ENCODE data around the gene MSH3.

GRCh38 chr5:80698369-80698768 is 43.9 kb downstream of the MSH3 start:
- no peak for TF ChIP-seq CTCF (IDR thresholded peaks at IDR 0.05)
- no peak for TF ChIP-seq POLR2A (IDR thresholded peaks at IDR 0.05)
